Embryonic facial prominence (tissue), 1 donor: ENCODE results near the gene ERI3.
"Not testable (repeated sequence)": the region's sequence is repeated elsewhere in the genome, so short reads cannot be mapped to it uniquely, and the experiment has no call there.

Experiments used
- DNase-seq: peaks from one replicate; pipeline ENCODE4 v3.0.0-alpha.2; 2016; ENCODE audit errors: extremely low spot score

The ERI3 gene

DNA sequence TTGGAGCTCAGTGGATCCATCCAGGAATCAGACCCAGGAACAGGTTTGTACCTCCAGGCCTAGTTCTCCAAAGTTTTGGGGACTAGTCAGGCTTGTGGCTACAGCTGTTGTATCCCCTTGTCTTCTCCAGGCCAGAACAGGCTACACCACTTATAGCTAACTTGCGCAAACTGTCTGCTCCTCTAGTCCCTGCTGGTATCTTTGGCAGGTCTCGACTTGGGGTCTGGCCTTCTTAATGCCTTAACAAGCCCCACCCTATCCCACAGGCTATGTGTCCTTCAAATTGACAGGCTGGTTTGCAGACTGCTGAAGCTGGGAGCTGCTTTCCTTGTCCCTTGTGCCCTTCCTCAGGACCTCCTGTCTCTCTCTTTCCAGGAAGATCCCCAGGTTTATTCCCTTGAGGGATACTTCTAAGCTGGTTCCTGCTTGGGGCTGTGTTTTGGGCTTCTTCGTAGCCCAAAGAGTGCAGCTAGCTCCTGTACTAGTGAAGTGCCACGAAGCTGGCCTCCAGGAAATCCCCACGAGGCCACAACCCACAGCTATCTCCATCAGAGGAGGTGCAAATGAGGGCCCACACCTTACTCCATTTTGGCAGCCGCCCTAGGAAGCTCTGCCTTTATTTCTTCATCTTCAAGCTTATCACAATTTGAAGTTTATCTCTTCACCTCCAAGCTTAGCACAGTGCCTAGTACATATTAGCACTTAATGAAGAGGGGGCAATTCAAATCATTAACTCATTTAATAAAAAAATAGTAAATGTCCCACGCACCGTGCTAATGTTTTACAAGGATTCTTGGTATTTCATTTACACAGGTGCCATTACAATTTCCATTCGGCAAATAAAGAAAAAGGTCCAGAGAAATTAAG lies 142.5 kb downstream of the ERI3 start:
- no peak for DNase-seq

DNA sequence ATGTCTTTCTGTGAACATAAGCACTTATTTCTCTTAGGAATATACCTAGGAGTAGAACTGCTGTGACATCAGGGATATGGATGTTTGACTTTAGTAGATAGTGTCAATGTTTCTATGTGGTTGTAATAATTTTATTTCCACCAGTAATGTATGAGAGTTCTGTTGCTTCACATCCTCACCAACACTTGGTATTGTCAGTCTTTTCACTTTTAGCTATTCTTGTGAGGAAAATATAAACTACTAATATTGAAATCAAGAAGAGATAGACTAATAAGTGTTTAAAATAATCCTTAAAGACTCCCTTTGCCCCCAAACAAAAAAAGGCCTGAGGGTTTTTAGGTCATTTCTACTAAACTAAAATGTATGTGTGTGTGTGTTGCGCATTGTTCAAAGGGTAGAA lies 144.5 kb downstream of the ERI3 start:
- no peak for DNase-seq

DNA sequence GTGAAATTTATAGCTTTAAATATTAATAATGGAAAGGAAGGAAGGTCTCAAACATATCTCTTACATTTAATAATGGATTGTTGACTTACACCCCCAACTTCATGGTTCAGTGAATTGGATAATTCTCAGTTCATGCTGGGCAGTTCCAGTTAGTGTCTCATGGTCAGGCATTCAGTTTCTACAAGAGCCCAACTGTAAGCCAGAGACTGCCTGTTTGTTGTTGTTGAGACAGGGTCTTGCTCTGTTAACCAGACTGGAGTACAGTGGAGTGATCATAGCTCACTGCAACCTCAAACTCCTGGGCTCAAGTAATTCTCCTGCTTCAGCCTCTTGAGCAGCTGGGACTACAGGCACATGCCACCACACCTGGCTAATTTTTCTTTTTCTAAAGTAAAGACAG lies 146.8 kb downstream of the ERI3 start:
- DNase-seq: no peak

DNA sequence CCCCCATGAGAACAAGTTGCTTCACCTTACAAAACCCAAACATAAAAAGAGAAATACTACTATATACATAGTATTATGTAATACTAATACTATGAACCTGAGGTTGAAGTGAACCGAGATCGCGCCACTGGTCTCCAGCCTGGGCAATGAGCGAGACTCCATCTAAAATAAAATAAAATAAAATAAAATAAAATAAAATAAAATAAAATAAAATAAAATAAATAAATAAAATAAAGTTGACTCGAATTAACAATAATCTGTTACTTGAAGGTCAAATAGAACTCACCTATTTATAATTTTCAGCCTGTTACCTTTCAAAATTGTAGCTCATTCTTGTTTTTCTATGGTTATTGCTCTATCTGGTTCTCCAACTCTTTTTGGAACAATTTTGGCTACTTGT lies 148.5 kb downstream of the ERI3 start:
- DNase-seq: not testable (repeated sequence)

DNA sequence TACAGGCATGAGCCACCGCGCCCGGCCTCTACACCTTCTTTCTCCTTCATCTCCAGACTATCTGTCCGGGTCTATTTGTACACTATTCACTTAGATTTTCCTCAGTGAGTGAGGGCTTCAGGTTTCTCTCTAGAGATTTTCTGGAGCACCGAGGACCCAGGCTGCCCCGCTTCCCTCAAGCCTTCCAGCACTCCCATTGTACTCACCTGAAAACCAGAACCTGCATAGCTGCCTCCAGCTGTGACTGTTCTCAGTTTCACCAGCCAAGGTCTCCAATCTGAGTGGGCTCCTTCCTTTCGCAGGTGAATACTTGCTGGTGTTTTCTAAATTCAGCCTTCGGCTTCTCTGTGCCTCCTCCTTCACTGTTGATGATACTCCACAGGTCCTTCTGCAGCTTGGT lies 154.7 kb downstream of the ERI3 start:
- no peak for DNase-seq

DNA sequence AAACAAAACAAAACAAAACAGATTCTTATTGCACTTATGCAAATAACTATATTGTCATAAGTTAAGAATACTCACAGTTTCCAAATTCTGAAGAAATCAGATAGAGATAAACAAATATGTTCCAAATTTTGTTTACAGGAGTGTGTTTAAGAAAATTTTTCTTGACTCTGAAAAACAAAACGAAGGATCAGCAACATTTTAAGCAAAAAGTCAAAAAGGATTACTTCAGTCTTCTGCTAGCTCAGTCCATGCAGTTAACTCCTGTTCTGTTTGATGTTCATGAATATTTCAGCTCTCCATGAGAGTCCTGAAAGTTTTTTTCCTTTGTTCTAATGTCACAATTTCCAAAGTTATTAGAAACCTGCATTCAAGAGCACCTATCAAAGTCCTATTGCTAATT lies 180.4 kb downstream of the ERI3 start:
- DNase-seq: no peak
